Kidney tubule cell (primary cell): ENCODE results near the gene UQCR11.

ENCODE experiments used
- DNase-seq: peaks from one replicate; pipeline ENCODE4 v3.0.0-alpha.2; 2018; ENCODE audit warnings: low spot score

Gene UQCR11

GRCh38 chr19:1590641-1591397 is 14.4 kb downstream of the UQCR11 start:
- DNase-seq, result peak; percentile 28

- DNase-seq, result no peak
Measured at GRCh38 chr19:1587872-1588271, 17.4 kb downstream of the UQCR11 start.

GRCh38 chr19:1585243-1585580 is 20.1 kb downstream of the UQCR11 start:
- DNase-seq, result no peak

GRCh38 chr19:1584500-1585242 is 20.6 kb downstream of the UQCR11 start:
- no peak for DNase-seq

GRCh38 chr19:1582201-1582600 is 23.1 kb downstream of the UQCR11 start:
- DNase-seq, result no peak

- no peak for DNase-seq
Measured at GRCh38 chr19:1580957-1581356, 24.3 kb downstream of the UQCR11 start.

GRCh38 chr19:1580382-1580781 is 24.9 kb downstream of the UQCR11 start:
- no peak for DNase-seq

- DNase-seq, result no peak
Measured at GRCh38 chr19:1579222-1579621, 26.0 kb downstream of the UQCR11 start.

- no peak for DNase-seq
Measured at GRCh38 chr19:1577929-1578618, 27.2 kb downstream of the UQCR11 start.

- DNase-seq, result no peak
Measured at GRCh38 chr19:1577090-1577928, 28.0 kb downstream of the UQCR11 start.

- DNase-seq, result no peak
Measured at GRCh38 chr19:1576242-1577089, 28.8 kb downstream of the UQCR11 start.

- no peak for DNase-seq
Measured at GRCh38 chr19:1575323-1576241, 29.7 kb downstream of the UQCR11 start.

- DNase-seq, result no peak
Measured at GRCh38 chr19:1574354-1575136, 30.7 kb downstream of the UQCR11 start.

- no peak for DNase-seq
Measured at GRCh38 chr19:1572795-1573194, 32.5 kb downstream of the UQCR11 start.

- DNase-seq, result no peak
Measured at GRCh38 chr19:1571358-1571757, 33.9 kb downstream of the UQCR11 start.

- no peak for DNase-seq
Measured at GRCh38 chr19:1570836-1571235, 34.4 kb downstream of the UQCR11 start.

GRCh38 chr19:1569997-1570396 is 35.3 kb downstream of the UQCR11 start:
- DNase-seq, result no peak

- peak; percentile 81 for DNase-seq
Measured at GRCh38 chr19:1568320-1569019, 36.8 kb downstream of the UQCR11 start, which contains the start of gene MEX3D. TSS of gene MEX3D (minus strand) at chr19:1568325. CDS start at chr19:1568058, 267 bp downstream.

GRCh38 chr19:1567848-1568227 is 37.4 kb downstream of the UQCR11 start:
- DNase-seq, result no peak
